Activated CD4-positive, CD25-positive, alpha-beta regulatory T cell treated with anti-CD3 and anti-CD28 coated beads, Interleukin-2, amount 50 U/mL, for 24 hours (primary cell): ENCODE results near the gene GABARAPL2.
"Not testable (repeated sequence)": the region's sequence is repeated elsewhere in the genome, so short reads cannot be mapped to it uniquely, and the experiment has no call there.

Source experiments
- ATAC-seq, 2 donors: fragments of 150-1000 bp; cut with Tn5 transposase; one replicate each; pipeline ENCODE4 v1.10.0; 2021; ENCODE audit warnings: mild to moderate bottlenecking in 1 of 2, moderate library complexity in 1 of 2

Gene GABARAPL2

GRCh38 chr16:75591927-75592326, 25.7 kb downstream of the GABARAPL2 start:
- not testable (repeated sequence) for ATAC-seq

- ATAC-seq: no peak
Observed at GRCh38 chr16:75593308-75593707, 27.1 kb downstream of the GABARAPL2 start.

GRCh38 chr16:75593825-75594820, 27.9 kb downstream of the GABARAPL2 start:
- peak; percentile 68 to 83 for ATAC-seq

GRCh38 chr16:75599452-75600277, 33.5 kb downstream of the GABARAPL2 start:
- ATAC-seq: no peak

- no peak for ATAC-seq
Observed at GRCh38 chr16:75603241-75603640, 37.1 kb downstream of the GABARAPL2 start.

- no peak for ATAC-seq
Observed at GRCh38 chr16:75606507-75606906, 40.3 kb downstream of the GABARAPL2 start.

- no peak for ATAC-seq
Observed at GRCh38 chr16:75614066-75614897, 48.1 kb downstream of the GABARAPL2 start.

GRCh38 chr16:75615619-75616018, 49.4 kb downstream of the GABARAPL2 start:
- ATAC-seq: no peak

GRCh38 chr16:75616521-75617010, 50.4 kb downstream of the GABARAPL2 start:
- peak; percentile 88 to 91 for ATAC-seq

GRCh38 chr16:75617121-75617520, 50.9 kb downstream of the GABARAPL2 start:
- no peak for ATAC-seq

GRCh38 chr16:75618780-75619179, 52.6 kb downstream of the GABARAPL2 start:
- ATAC-seq: no peak

- no peak for ATAC-seq
Observed at GRCh38 chr16:75620326-75621169, 54.4 kb downstream of the GABARAPL2 start.

- ATAC-seq: no peak
Observed at GRCh38 chr16:75621170-75621477, 54.9 kb downstream of the GABARAPL2 start.

- ATAC-seq: peak; percentile 96 to 97
Observed at GRCh38 chr16:75622761-75623605, 56.8 kb downstream of the GABARAPL2 start, which contains the start of gene ADAT1. TSS of gene ADAT1 (minus strand) at chr16:75623281. CDS start at chr16:75620799, 2,482 bp downstream.

GRCh38 chr16:75624921-75625334, 58.7 kb downstream of the GABARAPL2 start:
- no peak for ATAC-seq

GRCh38 chr16:75626806-75627205, 60.6 kb downstream of the GABARAPL2 start:
- ATAC-seq: no peak
